NB4 (cell line): Measurements from ENCODE around the gene CNNM1.

Source experiments
- POLR2A ChIP-seq: IDR thresholded peaks from 2 replicates; pipeline ENCODE4 v1.6.1; 2011; ENCODE audit warnings: mild to moderate bottlenecking; ENCODE audit not compliant: insufficient read length; ENCODE audit errors: extremely low read depth
- TF ChIP-seq, protein P1 (sequence below): IDR thresholded peaks from one replicate; pipeline ENCODE4 v1.5.1; 2012; ENCODE audit warnings: low read depth, low read length

DNA sequence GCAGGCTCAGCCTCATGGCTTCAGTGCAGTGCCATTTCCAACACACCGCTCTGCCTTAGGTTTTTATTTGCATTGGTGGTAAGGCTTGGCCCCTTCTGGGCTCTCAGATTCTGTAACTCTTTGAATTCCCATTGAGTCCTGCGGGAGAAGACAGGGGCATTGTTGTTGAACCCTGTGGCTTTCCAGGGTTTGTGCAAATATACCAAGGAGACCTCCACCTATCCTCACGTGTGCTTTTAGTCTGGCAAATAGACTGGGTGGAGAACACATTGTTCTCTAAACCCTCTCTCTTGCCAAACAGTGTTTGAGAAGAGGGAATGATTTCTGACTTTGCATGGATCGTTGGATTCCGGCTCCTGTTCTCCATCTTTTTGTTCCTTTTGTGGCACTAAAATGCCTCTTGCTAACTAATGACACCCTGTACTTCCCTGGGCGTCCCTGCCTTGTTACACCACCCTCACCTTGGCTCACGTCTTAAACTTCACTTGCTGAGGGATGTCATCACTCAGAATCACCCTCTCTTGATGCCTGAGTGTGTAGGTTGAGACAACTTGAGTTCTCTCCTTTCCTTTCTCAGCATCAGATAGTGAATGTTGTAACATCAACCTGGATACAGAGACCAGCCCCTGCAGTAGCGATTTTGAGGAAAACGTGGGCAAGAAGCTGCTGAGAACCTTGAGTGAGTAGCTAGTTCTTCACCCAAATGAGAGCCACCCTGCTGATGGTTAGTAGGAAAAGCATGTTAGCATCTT is 60.7 kb downstream of the CNNM1 start:
- TF ChIP-seq, protein P1, sequence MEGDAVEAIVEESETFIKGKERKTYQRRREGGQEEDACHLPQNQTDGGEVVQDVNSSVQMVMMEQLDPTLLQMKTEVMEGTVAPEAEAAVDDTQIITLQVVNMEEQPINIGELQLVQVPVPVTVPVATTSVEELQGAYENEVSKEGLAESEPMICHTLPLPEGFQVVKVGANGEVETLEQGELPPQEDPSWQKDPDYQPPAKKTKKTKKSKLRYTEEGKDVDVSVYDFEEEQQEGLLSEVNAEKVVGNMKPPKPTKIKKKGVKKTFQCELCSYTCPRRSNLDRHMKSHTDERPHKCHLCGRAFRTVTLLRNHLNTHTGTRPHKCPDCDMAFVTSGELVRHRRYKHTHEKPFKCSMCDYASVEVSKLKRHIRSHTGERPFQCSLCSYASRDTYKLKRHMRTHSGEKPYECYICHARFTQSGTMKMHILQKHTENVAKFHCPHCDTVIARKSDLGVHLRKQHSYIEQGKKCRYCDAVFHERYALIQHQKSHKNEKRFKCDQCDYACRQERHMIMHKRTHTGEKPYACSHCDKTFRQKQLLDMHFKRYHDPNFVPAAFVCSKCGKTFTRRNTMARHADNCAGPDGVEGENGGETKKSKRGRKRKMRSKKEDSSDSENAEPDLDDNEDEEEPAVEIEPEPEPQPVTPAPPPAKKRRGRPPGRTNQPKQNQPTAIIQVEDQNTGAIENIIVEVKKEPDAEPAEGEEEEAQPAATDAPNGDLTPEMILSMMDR, result no peak
- TF ChIP-seq POLR2A, result no peak
